Measurements from ENCODE around the gene PPM1A. TPM values are rescaled to one million over a fixed set of nuclear protein-coding genes. Genes with fewer than 3 reads are reported as not detected.

The PPM1A gene
- total RNA-seq, 2 experiments from 2014 or later: 35.3 to 36.1 TPM

GRCh38 chr14:60250257-60251035 lies 1.4 kb downstream of the PPM1A start:
- H3K27me3 Mint-ChIP-seq (ENCODE audit: low read depth): no peaks in the 10 kb centered on the region
- peak overlapping the region; percentile 81 for H3K4me3 Mint-ChIP-seq
- intact Hi-C loops (cut with micrococcal nuclease): no loop called here
- peak overlapping the region; percentile 77 for H3K27ac Mint-ChIP-seq
- CTCF ChIA-PET: interaction anchor here (0.6 to 1.9 kb wide), 5 partner anchors 16 to 85 kb away, joined by 3 to 5 read pairs (median 4); partner anchors contain the start of gene DHRS7
- H3K36me3 Mint-ChIP-seq (ENCODE audit: low read depth): peaks cover 9% of the 10 kb centered on the region
- no peak for DNase-seq
- H3K4me1 Mint-ChIP-seq (ENCODE audit: low read depth): peaks cover 56% of the 10 kb centered on the region
- H3K9me3 Mint-ChIP-seq: peaks cover 3% of the 10 kb centered on the region

GRCh38 chr14:60251877-60252276 lies 2.9 kb downstream of the PPM1A start:
- Mint-ChIP-seq H3K27ac (no peak overlapping the region), H3K9me3 (peaks cover 3% of the 10 kb centered on the region), H3K4me1 (ENCODE audit: low read depth) (peaks cover 62% of the 10 kb centered on the region), H3K36me3 (ENCODE audit: low read depth) (peaks cover 12% of the 10 kb centered on the region), H3K4me3 (peak overlapping the region; percentile 17), H3K27me3 (ENCODE audit: low read depth) (no peaks in the 10 kb centered on the region)
- CTCF ChIA-PET: interaction anchor here (1.2 kb wide), 1 partner anchor 13 kb away, joined by 5 read pairs; no protein-coding TSS in a partner anchor
- DNase-seq: no peak
- intact Hi-C loops (cut with micrococcal nuclease): no loop called here

- H3K4me1 Mint-ChIP-seq (ENCODE audit: low read depth): peaks cover 59% of the 10 kb centered on the region
- H3K27ac Mint-ChIP-seq: no peak overlapping the region
- intact Hi-C loops (cut with micrococcal nuclease): no loop called here
- no peak overlapping the region for H3K4me3 Mint-ChIP-seq
- CTCF ChIA-PET: no interaction called here
- no peak for DNase-seq
- H3K36me3 Mint-ChIP-seq (ENCODE audit: low read depth): peaks cover 12% of the 10 kb centered on the region
- H3K9me3 Mint-ChIP-seq: peaks cover 3% of the 10 kb centered on the region
- H3K27me3 Mint-ChIP-seq (ENCODE audit: low read depth): no peaks in the 10 kb centered on the region
Measured at GRCh38 chr14:60252630-60253029, 3.6 kb downstream of the PPM1A start.

GRCh38 chr14:60253649-60254048 lies 4.6 kb downstream of the PPM1A start:
- Mint-ChIP-seq H3K36me3 (ENCODE audit: low read depth) (peaks cover 12% of the 10 kb centered on the region), H3K27ac (no peak overlapping the region), H3K27me3 (ENCODE audit: low read depth) (no peaks in the 10 kb centered on the region), H3K4me3 (no peak overlapping the region), H3K4me1 (ENCODE audit: low read depth) (peaks cover 62% of the 10 kb centered on the region), H3K9me3 (peaks cover 3% of the 10 kb centered on the region)
- CTCF ChIA-PET: interaction anchor here (1.3 to 2.1 kb wide), 2 partner anchors 48 to 78 kb away, joined by 3 to 7 read pairs; no protein-coding TSS in a partner anchor
- intact Hi-C loops (cut with micrococcal nuclease): no loop called here
- DNase-seq: no peak

GRCh38 chr14:60254176-60254575 lies 5.2 kb downstream of the PPM1A start:
- H3K4me3 Mint-ChIP-seq: no peak overlapping the region
- intact Hi-C loops (cut with micrococcal nuclease): no loop called here
- H3K36me3 Mint-ChIP-seq (ENCODE audit: low read depth): peaks cover 12% of the 10 kb centered on the region
- H3K9me3 Mint-ChIP-seq: peaks cover 3% of the 10 kb centered on the region
- DNase-seq: no peak
- H3K27ac Mint-ChIP-seq: no peak overlapping the region
- H3K27me3 Mint-ChIP-seq (ENCODE audit: low read depth): no peaks in the 10 kb centered on the region
- CTCF ChIA-PET: interaction anchor here (1.3 to 2.1 kb wide), 2 partner anchors 49 to 77 kb away, joined by 3 to 7 read pairs; no protein-coding TSS in a partner anchor
- H3K4me1 Mint-ChIP-seq (ENCODE audit: low read depth): peaks cover 66% of the 10 kb centered on the region

- Mint-ChIP-seq H3K27me3 (ENCODE audit: low read depth) (no peaks in the 10 kb centered on the region), H3K27ac (no peak overlapping the region), H3K36me3 (ENCODE audit: low read depth) (peaks cover 9% of the 10 kb centered on the region), H3K9me3 (peaks cover 5% of the 10 kb centered on the region), H3K4me1 (ENCODE audit: low read depth) (peaks cover 44% of the 10 kb centered on the region), H3K4me3 (no peak overlapping the region)
- DNase-seq: no peak
- CTCF ChIA-PET: interaction anchor here (0.7 to 1.4 kb wide), 2 partner anchors 8 to 11 kb away, joined by 5 to 6 read pairs; no protein-coding TSS in a partner anchor
- intact Hi-C loops (cut with micrococcal nuclease): no loop called here
Measured at GRCh38 chr14:60257865-60258264, 8.8 kb downstream of the PPM1A start.

GRCh38 chr14:60265163-60265562 lies 16.1 kb downstream of the PPM1A start:
- peaks cover 10% of the 10 kb centered on the region for H3K9me3 Mint-ChIP-seq
- no peak overlapping the region for H3K27ac Mint-ChIP-seq
- peaks cover 15% of the 10 kb centered on the region for H3K36me3 Mint-ChIP-seq (ENCODE audit: low read depth)
- intact Hi-C loops (cut with micrococcal nuclease): no loop called here
- CTCF ChIA-PET: interaction anchor here (0.9 to 1.9 kb wide), 2 partner anchors 9 to 14 kb away, joined by 3 to 5 read pairs; no protein-coding TSS in a partner anchor
- H3K4me1 Mint-ChIP-seq (ENCODE audit: low read depth): peaks cover 12% of the 10 kb centered on the region
- no peak for DNase-seq
- no peaks in the 10 kb centered on the region for H3K27me3 Mint-ChIP-seq (ENCODE audit: low read depth)
- H3K4me3 Mint-ChIP-seq: no peak overlapping the region

GRCh38 chr14:60266021-60266937 lies 17.3 kb downstream of the PPM1A start:
- Mint-ChIP-seq H3K27me3 (ENCODE audit: low read depth) (no peaks in the 10 kb centered on the region), H3K4me1 (ENCODE audit: low read depth) (peaks cover 16% of the 10 kb centered on the region), H3K4me3 (no peak overlapping the region), H3K9me3 (peaks cover 10% of the 10 kb centered on the region), H3K27ac (no peak overlapping the region), H3K36me3 (ENCODE audit: low read depth) (peaks cover 19% of the 10 kb centered on the region)
- intact Hi-C loops (cut with micrococcal nuclease): loop anchor here (1.0 kb wide), 3 partner anchors 61 to 293 kb away; no protein-coding TSS in a partner anchor
- DNase-seq: peak; percentile 34
- CTCF ChIA-PET: interaction anchor here (0.7 to 1.5 kb wide), 13 partner anchors 8 to 495 kb away, joined by 3 to 12 read pairs (median 4); no protein-coding TSS in a partner anchor

GRCh38 chr14:60272177-60272576 lies 23.2 kb downstream of the PPM1A start:
- no peak overlapping the region for H3K27ac Mint-ChIP-seq
- CTCF ChIA-PET: no interaction called here
- H3K4me3 Mint-ChIP-seq: no peak overlapping the region
- H3K27me3 Mint-ChIP-seq (ENCODE audit: low read depth): no peaks in the 10 kb centered on the region
- peaks cover 47% of the 10 kb centered on the region for H3K4me1 Mint-ChIP-seq (ENCODE audit: low read depth)
- DNase-seq: no peak
- H3K9me3 Mint-ChIP-seq: peaks cover 1% of the 10 kb centered on the region
- H3K36me3 Mint-ChIP-seq (ENCODE audit: low read depth): peaks cover 8% of the 10 kb centered on the region
- intact Hi-C loops (cut with micrococcal nuclease): no loop called here

- peaks cover 11% of the 10 kb centered on the region for H3K36me3 Mint-ChIP-seq (ENCODE audit: low read depth)
- no peak overlapping the region for H3K27ac Mint-ChIP-seq
- DNase-seq: no peak
- no peaks in the 10 kb centered on the region for H3K27me3 Mint-ChIP-seq (ENCODE audit: low read depth)
- intact Hi-C loops (cut with micrococcal nuclease): no loop called here
- H3K4me3 Mint-ChIP-seq: no peak overlapping the region
- peaks cover 1% of the 10 kb centered on the region for H3K9me3 Mint-ChIP-seq
- CTCF ChIA-PET: interaction anchor here (0.7 to 1.4 kb wide), 2 partner anchors 9 to 996 kb away, joined by 3 read pairs; no protein-coding TSS in a partner anchor
- peaks cover 51% of the 10 kb centered on the region for H3K4me1 Mint-ChIP-seq (ENCODE audit: low read depth)
Measured at GRCh38 chr14:60273956-60274355, 24.9 kb downstream of the PPM1A start.

GRCh38 chr14:60274448-60274847 lies 25.4 kb downstream of the PPM1A start:
- intact Hi-C loops (cut with micrococcal nuclease): no loop called here
- peaks cover 1% of the 10 kb centered on the region for H3K9me3 Mint-ChIP-seq
- H3K4me1 Mint-ChIP-seq (ENCODE audit: low read depth): peaks cover 52% of the 10 kb centered on the region
- H3K36me3 Mint-ChIP-seq (ENCODE audit: low read depth): peaks cover 11% of the 10 kb centered on the region
- DNase-seq: no peak
- H3K4me3 Mint-ChIP-seq: no peak overlapping the region
- CTCF ChIA-PET: interaction anchor here (0.7 to 2.1 kb wide), 3 partner anchors 8 to 995 kb away, joined by 3 to 4 read pairs (median 3); no protein-coding TSS in a partner anchor
- no peaks in the 10 kb centered on the region for H3K27me3 Mint-ChIP-seq (ENCODE audit: low read depth)
- H3K27ac Mint-ChIP-seq: no peak overlapping the region

GRCh38 chr14:60275932-60276331 lies 26.9 kb downstream of the PPM1A start:
- intact Hi-C loops (cut with micrococcal nuclease): no loop called here
- Mint-ChIP-seq H3K4me3 (no peak overlapping the region), H3K27ac (no peak overlapping the region), H3K4me1 (ENCODE audit: low read depth) (peaks cover 55% of the 10 kb centered on the region), H3K27me3 (ENCODE audit: low read depth) (no peaks in the 10 kb centered on the region), H3K36me3 (ENCODE audit: low read depth) (peaks cover 7% of the 10 kb centered on the region), H3K9me3 (no peaks in the 10 kb centered on the region)
- CTCF ChIA-PET: interaction anchor here (0.7 to 2.1 kb wide), 2 partner anchors 10 to 505 kb away, joined by 4 read pairs; no protein-coding TSS in a partner anchor
- DNase-seq: no peak
